AG08395 (cell line): ENCODE results near the gene FBF1.
"Not testable (repeated sequence)": the region's sequence is repeated elsewhere in the genome, so short reads cannot be mapped to it uniquely, and the experiment has no call there.

ENCODE experiments used
- DNase-seq: peaks from one replicate; pipeline ENCODE4 v3.0.0; 2012; ENCODE audit warnings: mixed read lengths, low spot score

The FBF1 gene

GRCh38 chr17:75895370-75896155, 45.3 kb downstream of the FBF1 start:
- peak; percentile 53 for DNase-seq

DNA sequence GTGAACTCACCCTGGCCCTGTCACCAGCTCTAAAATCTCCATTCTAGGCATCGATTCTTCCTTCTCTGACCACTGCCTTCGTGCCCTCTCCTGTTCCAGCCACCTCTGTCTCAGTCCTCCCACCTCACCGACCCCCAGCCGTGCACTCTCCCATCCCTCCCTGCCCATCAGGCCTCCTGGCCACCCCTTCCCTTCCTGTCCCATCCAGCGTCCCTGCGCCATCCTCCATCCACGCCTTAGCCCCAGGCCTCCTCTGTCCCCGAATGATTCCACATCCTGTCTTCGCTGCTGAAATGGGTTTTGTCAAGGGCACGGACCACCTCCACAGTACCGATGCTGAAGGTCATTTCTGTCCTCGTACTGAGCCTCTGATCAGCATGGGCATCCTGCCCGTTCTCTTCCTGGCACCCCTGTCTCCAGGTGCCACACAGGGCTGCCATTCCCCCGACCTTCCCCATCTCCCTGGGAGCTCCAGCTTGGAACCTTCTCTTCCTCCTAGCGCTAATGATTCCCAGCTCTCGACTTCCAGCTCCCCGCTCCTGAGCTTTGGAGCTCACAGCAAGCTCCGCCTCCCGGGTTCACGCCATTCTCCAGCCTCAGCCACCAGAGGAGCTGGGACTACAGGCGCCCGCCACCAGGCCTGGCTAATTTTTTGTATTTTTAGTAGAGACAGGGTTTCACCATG, 46.7 kb downstream of the FBF1 start:
- DNase-seq = no peak

DNA sequence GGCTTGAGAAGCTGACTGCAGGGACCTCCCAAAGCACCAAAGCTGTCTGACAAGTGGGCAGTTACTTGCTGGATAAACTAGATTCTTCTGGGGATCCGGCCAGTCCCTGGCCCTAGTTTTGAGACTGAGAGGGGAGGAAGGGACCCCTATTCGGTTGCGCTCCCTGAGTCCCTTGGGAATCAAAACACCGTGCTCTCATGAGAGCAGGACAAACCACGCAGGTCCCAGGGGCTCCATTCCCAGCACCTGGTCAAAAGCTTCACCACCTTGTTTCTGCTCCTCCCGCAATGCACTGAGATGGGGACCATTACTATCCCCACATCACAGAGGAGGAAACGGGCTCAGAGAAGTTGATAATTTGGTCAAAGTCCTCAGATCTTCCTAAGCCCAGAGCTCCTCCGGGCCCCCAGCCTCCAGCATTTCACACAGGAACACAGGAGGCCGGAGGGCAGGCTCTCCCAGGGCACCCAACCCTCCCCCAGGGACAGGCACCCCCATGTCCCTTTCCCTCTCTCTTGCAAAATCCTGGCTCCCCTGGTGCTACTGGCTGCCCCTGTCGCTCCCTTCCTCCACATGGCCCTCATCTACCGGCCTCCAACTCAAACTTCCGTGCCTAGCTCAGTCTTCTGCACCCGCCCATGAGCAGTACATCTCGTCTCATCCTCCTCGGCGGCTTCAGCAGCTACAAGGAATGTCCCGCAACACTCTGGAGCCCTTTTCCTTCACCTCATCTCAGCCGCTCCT, 47.4 kb downstream of the FBF1 start:
- no peak for DNase-seq

DNA sequence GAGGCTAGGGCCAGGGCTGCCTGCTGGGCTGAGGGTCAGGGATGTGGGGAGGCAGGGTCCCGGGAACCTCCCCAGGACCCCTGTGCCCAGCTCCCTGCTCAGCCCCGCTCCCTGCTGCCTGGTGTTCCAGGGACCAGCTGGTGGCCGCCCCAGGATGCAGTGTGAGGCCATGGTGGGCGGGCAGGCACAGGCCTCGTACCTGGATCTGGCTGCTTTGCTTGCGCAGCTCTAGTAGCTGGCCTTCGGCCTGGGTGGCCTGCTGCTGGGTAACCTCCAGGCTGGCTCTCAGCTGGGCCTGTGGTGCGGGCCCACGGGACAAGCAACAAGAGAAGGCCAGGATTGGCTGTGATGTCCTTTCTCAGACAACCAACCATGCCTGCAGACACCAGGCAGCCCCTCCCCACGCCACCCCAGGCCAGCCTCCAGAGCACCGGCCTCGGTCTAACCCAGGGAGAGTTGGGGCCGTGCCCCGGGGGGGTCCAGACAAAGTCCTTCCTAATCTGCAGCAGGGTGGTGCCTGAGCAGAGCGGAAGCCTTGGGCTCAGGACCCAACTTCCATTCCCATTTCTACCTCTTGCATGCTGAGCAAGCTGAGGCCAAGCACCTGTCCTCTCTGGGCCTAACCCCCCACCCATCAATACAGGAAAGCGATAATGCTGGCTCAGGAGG, 48.2 kb downstream of the FBF1 start:
- DNase-seq = no peak

- no peak for DNase-seq
Observed at GRCh38 chr17:75891605-75892555, 49.0 kb downstream of the FBF1 start.

- DNase-seq = no peak
Observed at GRCh38 chr17:75891022-75891604, 49.7 kb downstream of the FBF1 start.

- no peak for DNase-seq
Observed at GRCh38 chr17:75889454-75889853, 51.4 kb downstream of the FBF1 start.

- DNase-seq = no peak
Observed at GRCh38 chr17:75888484-75888883, 52.4 kb downstream of the FBF1 start.

DNA sequence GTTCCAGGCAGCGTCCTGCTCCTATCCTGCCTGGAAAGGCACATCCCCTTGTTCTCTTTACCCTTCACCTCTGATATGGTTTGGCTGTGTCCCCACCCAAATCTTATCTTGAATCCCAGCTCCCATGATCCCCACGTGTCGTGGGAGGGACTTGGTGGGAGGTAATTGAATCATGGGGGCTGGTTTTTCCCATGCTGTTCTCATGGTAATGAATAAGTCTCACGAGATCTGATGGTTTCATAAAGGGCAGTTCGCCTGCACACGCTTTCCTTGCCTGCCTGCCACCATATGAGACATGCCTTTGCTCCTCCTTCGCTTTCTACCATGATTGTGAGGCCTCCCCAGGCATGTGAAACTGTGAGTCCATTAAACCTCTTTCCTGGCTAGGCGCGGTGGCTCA, 55.0 kb downstream of the FBF1 start:
- not testable (repeated sequence) for DNase-seq

DNA sequence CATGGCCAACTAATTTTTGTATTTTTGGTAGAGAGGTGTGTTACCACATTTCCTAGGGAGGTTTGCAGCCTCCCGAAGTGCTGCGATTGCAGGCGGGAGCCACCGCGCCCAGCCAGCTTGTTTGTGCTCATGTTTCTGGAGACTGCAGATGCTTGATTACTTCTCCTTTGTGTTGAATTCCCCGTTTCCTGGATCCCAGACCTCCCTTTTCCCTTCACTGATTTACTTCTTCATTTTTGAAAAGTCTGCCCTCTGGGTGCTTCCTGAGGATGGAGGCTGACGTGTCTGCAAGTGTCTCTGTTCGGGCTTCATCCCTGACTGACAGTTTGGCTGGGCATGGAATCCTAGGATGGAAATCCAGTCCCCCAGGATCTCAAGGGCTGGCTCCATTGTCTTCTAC, 55.4 kb downstream of the FBF1 start:
- no peak for DNase-seq

DNA sequence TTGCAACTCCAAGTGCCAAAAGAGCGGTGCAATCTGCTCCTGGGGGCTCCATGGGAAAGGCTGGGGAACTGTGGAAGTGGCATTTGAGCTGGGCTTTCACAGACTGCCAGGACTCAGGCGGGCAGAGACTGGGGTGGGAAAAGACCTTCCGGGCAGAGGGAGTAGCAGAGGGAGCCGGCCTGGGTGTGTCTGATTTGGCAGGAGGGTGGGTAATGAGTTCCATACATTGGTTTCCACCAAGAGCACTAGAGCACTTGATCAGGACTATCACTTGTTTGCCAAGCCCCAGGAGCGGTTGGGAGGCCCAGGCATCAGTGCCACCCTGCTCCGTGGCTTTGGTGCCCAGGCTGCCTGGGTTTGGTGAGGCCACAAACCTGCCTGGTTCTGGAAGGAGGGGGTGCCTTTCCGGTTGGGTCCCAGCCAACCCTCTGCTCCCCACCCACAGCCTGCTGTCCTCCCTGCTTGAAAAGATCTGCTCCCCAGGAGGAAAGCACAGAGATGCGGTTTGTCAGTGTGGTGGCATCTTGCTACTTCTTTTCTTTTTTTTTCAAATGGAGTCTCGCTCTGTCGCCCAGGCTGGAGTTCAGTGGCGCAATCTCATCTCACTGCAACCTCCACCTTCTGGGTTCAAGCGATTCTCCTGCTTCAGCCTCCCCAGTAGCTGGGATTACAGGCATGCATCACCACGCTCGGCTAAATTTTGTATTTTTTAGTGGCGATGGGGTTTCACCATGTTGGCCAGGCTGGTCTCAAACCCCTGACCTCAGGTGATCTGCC, 59.0 kb downstream of the FBF1 start:
- DNase-seq = no peak

DNA sequence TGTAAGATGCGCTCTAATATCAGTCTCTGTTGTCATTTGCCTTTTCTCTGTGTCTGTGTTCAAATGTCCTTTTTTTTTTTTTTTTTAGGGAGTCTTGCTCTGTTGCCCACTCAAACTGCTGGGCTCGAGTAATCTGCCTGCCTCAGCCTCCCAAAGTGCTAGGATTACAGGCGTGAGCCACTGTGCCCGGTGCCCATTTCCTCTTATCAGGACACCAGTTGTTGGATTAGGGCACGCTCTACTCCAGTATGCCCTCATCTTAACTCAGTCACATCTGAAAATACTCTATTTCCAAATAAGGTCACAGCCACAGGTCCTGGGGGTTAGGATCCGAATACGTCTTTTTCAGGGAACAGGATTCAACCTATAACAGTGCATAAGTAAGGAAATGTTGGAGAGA, 60.6 kb downstream of the FBF1 start:
- no peak for DNase-seq

DNA sequence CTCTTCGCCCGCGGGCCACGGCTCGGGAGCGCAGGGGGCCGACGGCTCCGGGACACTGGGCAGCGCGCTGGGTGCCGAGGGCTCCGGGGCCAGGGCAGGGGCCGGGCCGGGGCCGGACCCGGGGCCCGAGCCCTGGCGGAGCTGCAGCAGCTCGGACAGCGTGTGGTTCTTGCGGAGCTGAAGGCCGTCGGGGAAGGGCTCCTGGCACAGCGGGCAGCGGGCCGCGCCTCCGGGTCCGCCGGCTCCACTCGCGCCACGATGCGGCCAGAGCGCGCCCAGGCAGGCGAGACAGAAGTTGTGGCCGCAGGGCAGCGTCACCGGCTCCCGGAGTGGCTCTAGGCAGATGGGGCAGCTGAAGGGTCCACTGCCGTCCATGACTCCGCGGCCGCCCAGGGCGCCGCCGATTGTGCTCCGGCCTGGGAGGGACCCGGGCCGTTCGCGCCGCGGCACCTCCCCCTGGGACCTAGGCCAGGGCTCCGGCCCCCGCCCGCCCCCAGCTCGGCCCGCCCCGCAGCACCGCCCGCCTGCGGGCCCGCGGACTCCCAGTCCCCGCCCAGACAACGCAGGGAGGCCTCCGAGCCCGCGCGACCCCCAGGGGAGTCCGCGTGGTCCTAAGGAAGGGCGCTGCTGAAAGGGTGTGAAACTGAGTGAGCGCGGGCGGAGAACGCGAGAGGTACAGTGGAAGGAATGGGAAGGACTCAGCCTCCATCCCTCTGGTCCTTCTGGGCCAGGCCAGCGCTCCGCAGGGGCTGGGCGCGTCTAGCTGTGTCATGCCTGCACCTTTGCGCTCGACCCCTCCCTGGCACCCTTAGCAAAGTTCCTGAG, 62.5 kb downstream of the FBF1 start, which contains the start of gene TRIM47:
Gene TRIM47 (minus strand): TSS at position 408 of the 825 bp plus-strand sequence. CDS start 33 bp downstream, at position 375.
- DNase-seq = peak; percentile 60

DNA sequence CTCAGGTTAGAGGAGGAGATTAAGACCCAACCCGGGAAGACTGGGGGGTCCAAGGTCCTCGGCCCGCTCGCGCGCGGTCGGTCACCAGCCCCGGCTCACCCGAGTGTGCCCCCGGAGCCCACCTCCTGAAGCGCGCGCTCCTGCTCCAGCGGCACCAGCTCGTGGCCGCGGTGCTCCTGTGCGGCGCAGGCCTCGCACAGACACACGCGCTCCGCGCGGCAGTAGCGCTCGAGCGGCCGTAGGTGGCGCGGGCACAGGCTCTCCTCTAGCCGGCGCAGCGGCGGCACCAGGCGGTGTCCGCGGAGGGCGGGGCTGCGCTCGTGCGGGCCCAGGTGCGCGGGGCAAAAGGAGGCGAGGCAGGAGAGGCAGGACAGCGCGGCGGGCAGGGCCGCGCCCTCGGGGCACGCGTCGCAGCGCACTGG, 63.1 kb downstream of the FBF1 start:
- peak; percentile 58 for DNase-seq

- DNase-seq = peak; percentile 91
Observed at GRCh38 chr17:75876938-75877751, 63.7 kb downstream of the FBF1 start.

DNA sequence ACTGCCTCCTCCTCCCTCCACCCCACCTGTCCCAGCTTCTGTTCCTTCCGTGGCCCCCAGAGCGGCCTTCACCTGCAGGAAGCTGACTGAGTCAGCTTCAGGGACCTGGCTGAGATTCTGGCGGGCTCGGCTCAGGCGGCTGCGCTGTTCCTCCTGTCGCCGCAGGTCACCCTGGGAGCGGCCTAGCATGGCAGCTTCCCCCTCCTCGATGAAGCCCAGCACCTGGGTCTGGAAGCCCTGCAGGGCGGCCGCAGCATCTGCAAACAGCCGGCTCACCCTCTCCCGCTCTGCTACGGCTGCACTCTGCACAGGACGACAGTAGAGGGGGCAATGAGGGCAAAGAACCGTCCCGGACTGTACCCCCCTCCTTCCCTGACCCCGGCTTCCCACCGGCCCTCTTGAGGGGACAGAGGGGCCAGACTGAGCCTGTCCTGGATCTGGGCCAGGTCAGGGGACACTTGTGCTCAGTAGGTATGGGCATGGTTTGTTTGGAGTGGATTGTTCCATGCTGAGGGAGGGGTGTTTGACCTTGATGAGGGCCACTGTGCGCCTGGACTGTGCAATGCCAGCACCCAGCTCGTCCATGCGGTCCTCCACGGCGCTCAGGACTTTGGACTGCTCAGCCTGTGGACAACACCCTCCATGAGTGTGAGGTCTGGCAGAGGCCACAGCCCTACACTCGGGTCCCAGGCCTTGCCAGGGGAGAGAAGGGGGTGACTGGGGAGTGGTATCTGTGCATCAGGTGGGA, 64.5 kb downstream of the FBF1 start:
- DNase-seq = no peak

DNA sequence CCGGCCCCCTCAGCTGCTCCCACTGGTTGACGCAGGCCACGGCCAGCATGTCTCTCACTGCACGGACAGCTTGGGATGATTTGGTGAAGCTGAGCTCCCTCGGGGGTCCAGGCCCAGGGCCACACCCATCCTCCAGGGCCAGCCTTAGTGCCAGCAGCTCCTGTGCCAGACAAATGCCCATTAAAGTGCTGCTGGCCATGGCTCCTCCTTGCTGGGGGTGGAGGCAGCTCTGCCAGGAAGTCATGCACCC, 65.0 kb downstream of the FBF1 start:
- DNase-seq = no peak
